Esophagus muscularis mucosa (tissue), 4 donors: ENCODE data around the gene JDP2.

Experiments used
- CTCF ChIP-seq, 3 experiments: fragments of 200-600 bp in 2 of 3; fragments of 450-650 bp in 1 of 3; sonication (generic) in 2 of 3; IDR thresholded peaks; one replicate each; pipeline ENCODE4 v1.5.1; 2017 to 2019; ENCODE audit warnings: antibody characterized with exemption in 3 of 3, mild to moderate bottlenecking in 2 of 3, moderate library complexity in 1 of 3
- EP300 ChIP-seq: sonication (generic); formaldehyde crosslinking; IDR thresholded peaks from one replicate; pipeline ENCODE4 v1.6.1; 2017; ENCODE audit warnings: antibody characterized with exemption
- POLR2A ChIP-seq: fragments of 450-650 bp; IDR thresholded peaks from one replicate; pipeline ENCODE4 v1.6.1; 2017; ENCODE audit warnings: antibody characterized with exemption, moderate library complexity, mild to moderate bottlenecking, low read depth
- POLR2AphosphoS5 ChIP-seq, 2 donors: sonication (generic); formaldehyde crosslinking; IDR thresholded peaks; one replicate each; pipeline ENCODE4 v1.6.1; 2017; ENCODE audit warnings: antibody characterized with exemption in 2 of 2

- TF ChIP-seq CTCF (IDR thresholded peaks at IDR 0.05) (no peak), EP300 (no peak), POLR2A (no peak), POLR2AphosphoS5 (IDR thresholded peaks at IDR 0.05) (no peak)
These were observed 12.2 kb downstream of the JDP2 start for GRCh38 chr14:75439989-75440388.
